ENCODE results near the gene MED19.

GRCh38 chr11:57674251-57674650 lies 37.8 kb downstream of the MED19 start:
- TF ChIP-seq, protein P1, sequence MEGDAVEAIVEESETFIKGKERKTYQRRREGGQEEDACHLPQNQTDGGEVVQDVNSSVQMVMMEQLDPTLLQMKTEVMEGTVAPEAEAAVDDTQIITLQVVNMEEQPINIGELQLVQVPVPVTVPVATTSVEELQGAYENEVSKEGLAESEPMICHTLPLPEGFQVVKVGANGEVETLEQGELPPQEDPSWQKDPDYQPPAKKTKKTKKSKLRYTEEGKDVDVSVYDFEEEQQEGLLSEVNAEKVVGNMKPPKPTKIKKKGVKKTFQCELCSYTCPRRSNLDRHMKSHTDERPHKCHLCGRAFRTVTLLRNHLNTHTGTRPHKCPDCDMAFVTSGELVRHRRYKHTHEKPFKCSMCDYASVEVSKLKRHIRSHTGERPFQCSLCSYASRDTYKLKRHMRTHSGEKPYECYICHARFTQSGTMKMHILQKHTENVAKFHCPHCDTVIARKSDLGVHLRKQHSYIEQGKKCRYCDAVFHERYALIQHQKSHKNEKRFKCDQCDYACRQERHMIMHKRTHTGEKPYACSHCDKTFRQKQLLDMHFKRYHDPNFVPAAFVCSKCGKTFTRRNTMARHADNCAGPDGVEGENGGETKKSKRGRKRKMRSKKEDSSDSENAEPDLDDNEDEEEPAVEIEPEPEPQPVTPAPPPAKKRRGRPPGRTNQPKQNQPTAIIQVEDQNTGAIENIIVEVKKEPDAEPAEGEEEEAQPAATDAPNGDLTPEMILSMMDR (conservative IDR thresholded peaks at IDR 0.05 in 1 of 2, IDR thresholded peaks at IDR 0.05 in 1 of 2; ENCODE audit: low read depth in 1 of 2, low read length in 2 of 2), result no peak
- no peak for TF ChIP-seq EZH2 (IDR thresholded peaks at IDR 0.05; ENCODE audit: low read length, missing control alignments)

Measured in fibroblast of lung (primary cell).